ENCODE data around the gene NUP98.
"Not testable (repeated sequence)": the region's sequence is repeated elsewhere in the genome, so short reads cannot be mapped to it uniquely, and the experiment has no call there.

DNA sequence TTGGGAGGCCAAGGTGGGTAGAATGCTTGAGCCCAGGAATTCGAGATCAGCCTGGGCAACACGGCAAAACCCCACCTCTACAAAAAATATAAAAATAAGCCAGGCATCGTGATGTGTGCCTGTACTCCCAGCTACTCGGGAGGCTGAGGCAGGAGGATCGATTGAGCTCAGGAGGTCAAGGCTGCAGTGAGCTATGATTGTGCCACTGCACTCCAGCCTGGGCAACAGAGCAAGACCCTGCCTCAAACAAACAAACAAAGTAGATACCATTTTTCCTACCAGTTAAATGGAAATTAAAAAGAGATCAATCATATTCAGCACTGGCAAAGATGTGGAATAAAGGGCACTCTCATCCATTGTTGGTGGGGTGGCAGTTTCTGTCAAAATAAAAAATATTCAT, 140.0 kb downstream of the NUP98 start:
- not testable (repeated sequence) for TF ChIP-seq CTCF, POLR2AphosphoS5, POLR2A (IDR thresholded peaks at IDR 0.05)
